Common myeloid progenitor, CD34-positive (primary cell): Measurements from ENCODE around the gene DIAPH3.

Source experiments
- CTCF ChIA-PET: fragments of 350-600 bp; sonication (Branson Sonifier 250); formaldehyde crosslinking; loops from one replicate; lab custom pipeline; 2021; ENCODE audit warnings: antibody characterized with exemption; lab: Charles Lee
- POLR2A ChIA-PET: fragments of 350-600 bp; sonication (Branson Sonifier 250); formaldehyde crosslinking; loops from one replicate; lab custom pipeline; 2021; ENCODE audit warnings: antibody characterized with exemption; lab: Charles Lee
- DNase-seq, 3 donors: peaks; one replicate each; pipeline versions ENCODE4 v3.0.0 to v3.0.0-alpha.2; 2013
- H3K27ac ChIP-seq, 2 experiments: 1 replicate in 1 of 2; 2 replicates in 1 of 2; pipeline ENCODE4 v1.7.0; 2013; ENCODE audit warnings: inconsistent platforms in 2 of 2, low read length in 2 of 2, mild to moderate bottlenecking in 2 of 2, low read depth in 1 of 2, moderate library complexity in 1 of 2; ENCODE audit not compliant: severe bottlenecking in 2 of 2, insufficient read depth in 1 of 2, poor library complexity in 1 of 2
- H3K27me3 ChIP-seq, 5 experiments: replicated peaks in 2 of 5; 1 replicate in 3 of 5; 2 replicates in 2 of 5; pipeline versions ENCODE4 v1.6.1 to v1.7.0; 2013; ENCODE audit warnings: low read length in 4 of 5, mild to moderate bottlenecking in 2 of 5, moderate library complexity in 2 of 5, inconsistent platforms in 1 of 5; ENCODE audit not compliant: insufficient read depth in 5 of 5, control insufficient read depth in 4 of 5
- H3K36me3 ChIP-seq, 4 experiments: 1 replicate in 2 of 4; 2 replicates in 2 of 4; pipeline versions ENCODE4 v1.6.1 to v1.7.0; 2013; ENCODE audit warnings: low read length in 3 of 4, control low read depth in 1 of 4, mild to moderate bottlenecking in 1 of 4; ENCODE audit not compliant: control insufficient read depth in 4 of 4, insufficient read depth in 4 of 4
- H3K4me1 ChIP-seq, 4 experiments: 1 replicate in 3 of 4; 2 replicates in 1 of 4; pipeline versions ENCODE4 v1.6.1 to v1.7.1; 2013; ENCODE audit warnings: low read length in 3 of 4, mild to moderate bottlenecking in 3 of 4, control low read depth in 1 of 4, inconsistent platforms in 1 of 4, moderate library complexity in 1 of 4; ENCODE audit not compliant: control insufficient read depth in 4 of 4, insufficient read depth in 4 of 4; ENCODE audit errors: control extremely low read depth in 1 of 4
- H3K4me3 ChIP-seq, 7 experiments: 1 replicate in 4 of 7; 2 replicates in 3 of 7; pipeline versions ENCODE4 v1.5.1 to v1.7.0; 2013; ENCODE audit warnings: mild to moderate bottlenecking in 7 of 7, low read length in 6 of 7, moderate library complexity in 6 of 7, inconsistent platforms in 2 of 7, low read depth in 2 of 7, control low read depth in 1 of 7; ENCODE audit not compliant: insufficient read depth in 4 of 7, control insufficient read depth in 1 of 7; ENCODE audit errors: extremely low read depth in 1 of 7
- H3K9me3 ChIP-seq, 5 experiments: 1 replicate in 4 of 5; 2 replicates in 1 of 5; pipeline versions ENCODE4 v1.6.1 to v1.7.1; 2013; ENCODE audit warnings: low read length in 4 of 5, mild to moderate bottlenecking in 2 of 5, inconsistent platforms in 1 of 5, low read depth in 1 of 5, moderate library complexity in 1 of 5; ENCODE audit not compliant: control insufficient read depth in 4 of 5, insufficient read depth in 2 of 5; ENCODE audit errors: control extremely low read depth in 1 of 5
- WGBS: methylation state at CpG from one replicate; pipeline ENCODE4 v1.1.5; 2013; ENCODE audit not compliant: insufficient coverage; 5-methylcytosine and 5-hydroxymethylcytosine counted together

Gene DIAPH3

DNA sequence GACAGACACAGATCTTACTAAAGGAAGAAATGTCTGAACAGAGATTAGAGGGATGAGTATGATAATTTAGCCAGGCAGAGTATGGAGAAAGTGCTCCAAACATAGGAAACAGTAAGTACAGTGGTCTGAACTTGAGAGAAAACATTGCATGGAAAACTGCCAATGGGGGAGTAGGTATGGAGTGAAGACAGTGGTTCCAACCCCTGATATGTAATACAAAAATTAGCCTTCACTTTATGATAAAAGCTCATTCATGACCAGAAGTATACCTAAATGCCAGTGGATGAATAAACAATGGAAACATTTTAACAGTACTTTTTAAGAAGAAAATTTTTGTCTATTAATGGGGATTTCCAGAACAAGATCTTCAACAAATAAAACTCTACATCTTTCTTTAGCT, 334.0 kb downstream of the DIAPH3 start:
- DNase-seq, result no peak
- ChIA-PET CTCF (no interaction called here), POLR2A (no interaction called here)
- H3K27ac ChIP-seq, result no peak overlapping the region
- no peaks in the 10 kb centered on the region for H3K27me3 ChIP-seq
- no peak overlapping the region for H3K4me3 ChIP-seq
- no peaks in the 10 kb centered on the region for H3K4me1 ChIP-seq
- H3K36me3 ChIP-seq, result no peaks in the 10 kb centered on the region
- H3K9me3 ChIP-seq, result no peaks in the 10 kb centered on the region

DNA sequence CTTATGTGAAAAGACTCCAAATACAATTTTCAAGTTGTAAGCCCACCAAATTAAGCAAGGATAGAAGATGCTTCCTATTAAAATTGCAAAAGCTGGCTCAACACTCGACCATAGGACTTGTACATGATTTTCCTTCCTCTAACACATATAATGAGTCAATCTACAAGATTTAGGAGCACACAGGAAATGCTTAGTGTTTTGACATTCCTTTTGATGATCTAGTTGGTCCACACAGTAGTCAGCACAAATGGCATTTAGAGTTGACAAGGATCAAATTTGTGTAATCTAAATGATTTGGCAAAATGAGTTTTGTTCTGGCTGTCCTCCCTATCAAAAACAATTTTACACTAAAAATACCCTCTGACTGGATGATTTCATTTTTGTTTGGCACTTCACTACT, 340.2 kb downstream of the DIAPH3 start:
- ChIA-PET CTCF (no interaction called here), POLR2A (no interaction called here)
- H3K4me1 ChIP-seq, result no peaks in the 10 kb centered on the region
- H3K36me3 ChIP-seq, result no peaks in the 10 kb centered on the region
- H3K4me3 ChIP-seq, result no peak overlapping the region
- no peaks in the 10 kb centered on the region for H3K27me3 ChIP-seq
- 100% methylated on average over 1 of the region's 1 CpG for WGBS
- H3K9me3 ChIP-seq, result no peaks in the 10 kb centered on the region
- DNase-seq, result no peak
- no peak overlapping the region for H3K27ac ChIP-seq

DNA sequence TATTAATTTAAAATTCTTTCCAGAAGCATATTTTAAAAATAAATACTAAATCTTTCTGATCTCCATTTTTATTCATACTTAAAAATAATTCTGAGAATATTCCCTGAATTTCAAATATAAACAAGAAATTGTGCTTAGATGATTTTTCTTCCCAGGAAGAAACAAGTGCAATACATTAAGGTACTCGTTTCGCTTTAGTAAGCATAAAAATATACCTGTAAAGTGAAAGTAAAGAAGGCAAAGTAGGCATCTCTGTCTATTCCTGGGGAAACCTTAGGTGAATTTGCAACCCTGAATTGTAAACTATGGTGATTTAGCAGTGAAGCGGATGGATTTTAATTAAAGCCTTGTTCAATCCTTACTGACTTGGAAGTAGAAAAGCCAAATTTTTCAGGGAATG, 354.2 kb downstream of the DIAPH3 start:
- H3K4me1 ChIP-seq, result no peaks in the 10 kb centered on the region
- POLR2A ChIA-PET, result no interaction called here
- DNase-seq, result no peak
- H3K4me3 ChIP-seq, result no peak overlapping the region
- no peaks in the 10 kb centered on the region for H3K36me3 ChIP-seq
- CTCF ChIA-PET, result no interaction called here
- H3K27me3 ChIP-seq, result no peaks in the 10 kb centered on the region
- H3K9me3 ChIP-seq, result no peaks in the 10 kb centered on the region
- 100% methylated on average over 2 of the region's 3 CpGs for WGBS
- H3K27ac ChIP-seq, result no peak overlapping the region

DNA sequence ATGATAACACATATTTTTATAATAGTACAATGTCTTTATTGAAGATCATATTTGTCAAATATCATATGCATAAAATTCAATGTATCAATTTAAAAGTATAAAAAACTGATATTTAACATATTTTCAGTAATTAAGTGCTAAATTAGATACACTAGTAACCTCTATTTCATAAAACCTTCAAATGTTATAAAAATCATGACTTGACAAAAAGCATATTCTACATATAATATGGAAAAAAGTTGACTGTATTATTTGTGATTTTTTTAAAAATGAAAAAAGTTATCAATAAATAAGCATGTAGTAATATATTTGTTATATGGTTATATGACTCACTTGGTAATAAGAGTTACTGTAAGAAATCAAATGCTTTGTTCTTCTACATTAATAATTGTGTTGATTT, 356.9 kb downstream of the DIAPH3 start:
- CTCF ChIA-PET, result no interaction called here
- DNase-seq, result no peak
- Histone ChIP-seq H3K4me1 (no peaks in the 10 kb centered on the region), H3K27ac (no peak overlapping the region), H3K27me3 (no peaks in the 10 kb centered on the region), H3K36me3 (no peaks in the 10 kb centered on the region), H3K4me3 (no peak overlapping the region), H3K9me3 (no peaks in the 10 kb centered on the region)
- POLR2A ChIA-PET, result no interaction called here

DNA sequence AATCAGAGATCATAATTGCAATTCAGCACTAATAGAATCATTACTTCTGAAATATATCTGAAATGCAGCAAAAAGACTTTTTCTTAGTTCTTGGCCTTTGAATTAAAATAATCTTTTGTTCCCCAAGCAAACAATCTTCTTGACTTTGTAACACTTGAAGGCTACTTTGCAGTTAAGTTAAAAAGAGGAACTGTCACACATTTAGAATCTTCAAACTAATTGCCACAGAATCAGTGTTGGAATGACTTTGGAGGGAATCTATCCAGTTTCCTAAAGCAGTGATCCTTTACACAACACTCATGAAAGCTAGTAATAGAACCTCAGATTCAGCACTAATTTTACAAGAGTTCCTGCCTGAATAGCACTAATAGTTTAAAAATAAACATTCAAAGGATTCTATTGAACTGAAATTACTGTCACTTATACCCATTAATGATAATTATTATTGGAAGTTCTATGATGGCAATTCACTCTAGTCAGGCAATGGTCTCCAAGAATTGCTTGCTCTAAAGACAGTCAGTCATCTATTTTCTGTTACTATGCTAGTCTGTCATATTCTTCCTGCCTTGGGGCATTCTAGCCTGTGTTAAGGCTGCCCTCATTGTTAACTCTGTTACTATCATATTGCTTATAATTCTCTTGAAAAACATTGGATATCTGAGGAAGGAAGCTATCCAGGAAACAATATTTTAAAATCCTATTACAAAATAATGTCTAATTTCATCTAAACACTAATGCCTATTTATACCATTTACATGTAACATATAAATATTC, 362.4 kb downstream of the DIAPH3 start:
- no peaks in the 10 kb centered on the region for H3K9me3 ChIP-seq
- POLR2A ChIA-PET, result no interaction called here
- H3K4me3 ChIP-seq, result no peak overlapping the region
- CTCF ChIA-PET, result no interaction called here
- no peaks in the 10 kb centered on the region for H3K27me3 ChIP-seq
- no peaks in the 10 kb centered on the region for H3K36me3 ChIP-seq
- no peak for DNase-seq
- no peaks in the 10 kb centered on the region for H3K4me1 ChIP-seq
- H3K27ac ChIP-seq, result no peak overlapping the region

DNA sequence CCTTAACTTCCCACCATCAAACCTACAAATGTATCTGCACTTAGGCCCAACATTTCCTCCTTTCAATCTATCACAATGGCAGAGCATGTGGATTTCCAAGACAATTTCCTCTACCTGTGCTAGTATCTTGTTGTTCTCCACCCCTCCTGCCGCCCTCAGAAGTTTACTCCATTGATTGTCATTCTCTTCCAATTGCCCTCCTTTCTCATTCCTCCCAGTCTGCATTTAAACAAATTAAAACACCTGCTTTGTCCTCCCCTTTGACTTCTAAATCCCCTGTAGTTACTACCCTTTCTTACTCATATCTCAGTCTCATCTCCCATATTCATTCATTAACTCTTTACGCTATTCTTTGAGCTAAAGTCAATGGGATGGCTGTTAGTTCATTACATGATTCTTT, 370.6 kb downstream of the DIAPH3 start:
- peaks cover 0 to 2% (median 0%) of the 10 kb centered on the region in 5 experiments for H3K9me3 ChIP-seq
- no peaks in the 10 kb centered on the region for H3K27me3 ChIP-seq
- 100% methylated on average over 1 of the region's 2 CpGs for WGBS
- no peaks in the 10 kb centered on the region for H3K36me3 ChIP-seq
- CTCF ChIA-PET, result no interaction called here
- no peak overlapping the region for H3K27ac ChIP-seq
- no peak for DNase-seq
- POLR2A ChIA-PET, result no interaction called here
- no peak overlapping the region for H3K4me3 ChIP-seq
- H3K4me1 ChIP-seq, result no peaks in the 10 kb centered on the region

DNA sequence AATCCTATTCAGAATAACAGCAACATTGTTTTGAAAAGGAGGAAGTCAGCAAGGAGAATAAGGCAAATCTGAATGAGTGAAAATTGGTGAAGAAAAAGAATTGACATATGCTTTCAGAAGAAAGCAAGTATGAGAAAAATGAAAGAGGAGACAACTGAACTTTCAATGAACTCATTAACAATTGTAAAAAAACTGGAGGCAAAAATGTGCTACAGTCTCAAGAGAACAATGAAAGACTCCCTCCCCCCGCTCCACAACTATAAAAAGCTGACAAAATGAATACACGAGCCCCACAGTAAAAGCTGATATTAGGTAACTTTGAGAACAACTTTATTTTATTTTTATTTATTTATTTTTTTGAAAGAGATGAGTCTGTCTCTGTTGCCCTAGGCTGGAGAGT, 373.1 kb downstream of the DIAPH3 start:
- Histone ChIP-seq H3K4me3 (no peak overlapping the region), H3K36me3 (no peaks in the 10 kb centered on the region), H3K27me3 (no peaks in the 10 kb centered on the region), H3K9me3 (peaks cover 0 to 2% (median 0%) of the 10 kb centered on the region in 5 experiments), H3K4me1 (no peaks in the 10 kb centered on the region), H3K27ac (no peak overlapping the region)
- ChIA-PET CTCF (no interaction called here), POLR2A (no interaction called here)
- WGBS, result no CpG with 5 or more reads among the region's 2 CpGs
- no peak for DNase-seq
